ENCODE data around the gene PCNP.
"Not testable (repeated sequence)": the region's sequence is repeated elsewhere in the genome, so short reads cannot be mapped to it uniquely, and the experiment has no call there.

Gene PCNP

GRCh38 chr3:101573449-101574387 lies at the start of gene PCNP:
Gene PCNP, plus strand, starts transcription at chr3:101574180. Its CDS starts 36 bp downstream, at chr3:101574216.
- DNase-seq = peak; percentile 97

GRCh38 chr3:101527441-101527840 lies 46.5 kb upstream of the PCNP start:
- no peak for DNase-seq

GRCh38 chr3:101527906-101528305 lies 46.1 kb upstream of the PCNP start:
- DNase-seq = no peak

GRCh38 chr3:101529816-101530685 lies 43.9 kb upstream of the PCNP start:
- no peak for DNase-seq

- no peak for DNase-seq
These were observed 43.3 kb upstream of the PCNP start for GRCh38 chr3:101530686-101531047.

- DNase-seq = no peak
These were observed 42.4 kb upstream of the PCNP start for GRCh38 chr3:101531473-101532086.

GRCh38 chr3:101532783-101533602 lies 41.0 kb upstream of the PCNP start:
- DNase-seq = no peak

- no peak for DNase-seq
These were observed 40.4 kb upstream of the PCNP start for GRCh38 chr3:101533603-101533968.

- no peak for DNase-seq
These were observed 38.8 kb upstream of the PCNP start for GRCh38 chr3:101535221-101535620.

- no peak for DNase-seq
These were observed 37.7 kb upstream of the PCNP start for GRCh38 chr3:101536266-101536665.

GRCh38 chr3:101536955-101537354 lies 37.0 kb upstream of the PCNP start:
- DNase-seq = not testable (repeated sequence)

- no peak for DNase-seq
These were observed 31.0 kb upstream of the PCNP start for GRCh38 chr3:101542957-101543356.

- DNase-seq = no peak
These were observed 29.7 kb upstream of the PCNP start for GRCh38 chr3:101544161-101544850.

GRCh38 chr3:101548527-101549105 lies 25.4 kb upstream of the PCNP start:
- DNase-seq = no peak

GRCh38 chr3:101549473-101549872 lies 24.5 kb upstream of the PCNP start:
- DNase-seq = no peak

GRCh38 chr3:101551359-101552081 lies 22.5 kb upstream of the PCNP start:
- not testable (repeated sequence) for DNase-seq

GRCh38 chr3:101553381-101553780 lies 20.6 kb upstream of the PCNP start:
- not testable (repeated sequence) for DNase-seq

GRCh38 chr3:101556064-101556463 lies 17.9 kb upstream of the PCNP start:
- DNase-seq = no peak

GRCh38 chr3:101561630-101562328 lies 12.2 kb upstream of the PCNP start, which contains the start of gene TRMT10C:
Gene TRMT10C, plus strand, starts transcription at chr3:101561868. Its CDS starts 2,914 bp downstream, at chr3:101564782.
- peak; percentile 86 for DNase-seq

Measured in kidney glomerular epithelial cell (primary cell).